Small intestine (tissue), 7 donors: ENCODE measurements around the gene ELF1. TPM values are rescaled to one million over a fixed set of nuclear protein-coding genes. Genes with fewer than 3 reads are reported as not detected.
A peak's percentile ranks its signal among the peaks of the same experiment; 100 is the strongest.
"Not testable (repeated sequence)": the region's sequence is repeated elsewhere in the genome, so short reads cannot be mapped to it uniquely, and the experiment has no call there.

Source experiments
- DNase-seq, 2 donors: peaks; one replicate each; pipeline versions ENCODE4 v3.0.0 to v3.0.0-alpha.2; 2013
- FAIRE-seq: peaks from 2 replicates; lab custom pipeline; 2012; peaks lifted over from hg19 to GRCh38; lab: Jason Lieb, UNC
- H3K27ac ChIP-seq, 3 donors: one replicate each; pipeline ENCODE4 v1.5.1; 2013; ENCODE audit warnings: low read length in 2 of 3, mild to moderate bottlenecking in 2 of 3, control low read depth in 1 of 3, inconsistent platforms in 1 of 3, low read depth in 1 of 3, moderate library complexity in 1 of 3
- H3K27me3 ChIP-seq, 3 donors: one replicate each; pipeline ENCODE4 v1.6.1; 2013; ENCODE audit warnings: low read length in 3 of 3, inconsistent platforms in 1 of 3; ENCODE audit not compliant: control insufficient read depth in 3 of 3, insufficient read depth in 3 of 3
- H3K36me3 ChIP-seq, 3 donors: one replicate each; pipeline ENCODE4 v1.6.1; 2013; ENCODE audit warnings: low read length in 3 of 3, inconsistent platforms in 1 of 3, low read depth in 1 of 3, mild to moderate bottlenecking in 1 of 3, moderate library complexity in 1 of 3; ENCODE audit not compliant: control insufficient read depth in 3 of 3, insufficient read depth in 2 of 3
- H3K4me1 ChIP-seq, 3 donors: one replicate each; pipeline ENCODE4 v1.6.1; 2013; ENCODE audit warnings: low read length in 2 of 3, inconsistent platforms in 1 of 3, low read depth in 1 of 3, mild to moderate bottlenecking in 1 of 3, moderate library complexity in 1 of 3; ENCODE audit not compliant: control insufficient read depth in 3 of 3, insufficient read depth in 2 of 3
- H3K4me3 ChIP-seq, 3 donors: one replicate each; pipeline ENCODE4 v1.5.1; 2013; ENCODE audit warnings: low read length in 3 of 3, control low read depth in 1 of 3, inconsistent platforms in 1 of 3, low read depth in 1 of 3, mild to moderate bottlenecking in 1 of 3, moderate library complexity in 1 of 3
- H3K9me3 ChIP-seq, 2 donors: one replicate each; pipeline ENCODE4 v1.6.1; 2013; ENCODE audit warnings: low read depth in 1 of 2, low read length in 1 of 2; ENCODE audit not compliant: control insufficient read depth in 2 of 2, insufficient read depth in 1 of 2
- WGBS, 3 donors: extraction: QIAGEN DNeasy Blood & Tissue Kit; methylation state at CpG; one replicate each; pipeline ENCODE4 v1.1.7; 2013; 5-methylcytosine and 5-hydroxymethylcytosine counted together
- polyA plus RNA-seq, 4 donors: library from polyadenylated mRNA; stranded (reverse) in 3 of 4; unstranded in 1 of 4; fragments of 200-250 nt in 3 of 4; fragments of 120-200 nt in 1 of 4; gene quantifications; one replicate each; pipeline versions ENCODE4 v1.2.1 to v1.2.3, GENCODE V29; 2013
- donor health status: healthy with polysubstance abuse.
- donor health status: control.
- donor health status: control.
- donor health status: Bipolar disorder and iron deficiency.
- donor health status: healthy.

Gene ELF1
- polyA plus RNA-seq, 4 donors = 34.3 to 91.3 (median 39.4) TPM

- peaks cover 0 to 3% (median 0%) of the 10 kb centered on the region in 3 donors for H3K4me1 ChIP-seq
- no peak overlapping the region for H3K27ac ChIP-seq
- FAIRE-seq = no peak
- no peaks in the 10 kb centered on the region for H3K9me3 ChIP-seq
- WGBS, 3 donors = 88 to 90% (median 89%) methylated on average over 6 of the region's 6 CpGs
- no peaks in the 10 kb centered on the region for H3K27me3 ChIP-seq
- H3K4me3 ChIP-seq = no peak overlapping the region
- peaks cover 8 to 28% (median 21%) of the 10 kb centered on the region in 3 donors for H3K36me3 ChIP-seq
- DNase-seq = no peak
These were observed 78.3 kb downstream of the ELF1 start for GRCh38 chr13:40940841-40941240.

DNA sequence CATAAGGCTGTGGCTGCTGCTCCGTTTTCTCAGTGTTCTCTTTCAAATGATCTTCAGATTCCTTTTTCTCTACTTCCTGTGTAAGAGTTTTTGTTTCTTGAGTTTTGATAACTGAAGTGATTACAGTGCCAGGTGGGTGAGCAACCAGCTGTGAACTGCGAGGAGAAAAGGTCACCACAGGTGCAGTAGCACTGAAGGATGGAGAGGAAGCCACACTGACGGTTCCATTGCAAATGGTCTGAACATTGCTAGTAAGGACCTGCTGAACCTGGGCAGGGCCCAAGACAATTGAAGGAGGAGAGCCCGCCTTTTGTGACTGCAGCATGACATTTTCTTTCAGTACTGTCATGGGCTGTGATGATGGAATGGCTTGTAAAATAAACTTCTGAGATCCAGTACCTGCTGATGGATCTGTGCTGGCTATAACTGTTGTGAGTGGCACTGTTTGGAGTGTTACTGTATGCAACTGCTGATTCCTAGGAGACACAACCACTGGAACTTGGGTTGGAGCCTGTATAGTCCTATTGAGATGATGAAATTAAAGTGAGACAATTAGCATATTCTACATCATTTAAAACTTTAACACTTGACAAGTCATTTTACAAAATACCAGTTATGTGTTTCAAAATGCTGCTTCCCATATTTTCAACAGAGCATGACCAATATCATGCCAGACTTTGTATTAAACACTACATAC is 85.5 kb downstream of the ELF1 start:
- Histone ChIP-seq H3K4me1 (no peaks in the 10 kb centered on the region), H3K9me3 (no peaks in the 10 kb centered on the region), H3K27me3 (no peaks in the 10 kb centered on the region), H3K27ac (no peak overlapping the region), H3K36me3 (peaks cover 4 to 39% (median 21%) of the 10 kb centered on the region in 3 donors), H3K4me3 (no peak overlapping the region)
- 72 to 79% (median 77%) methylated on average over 4 of the region's 4 CpGs for WGBS, 3 donors
- no peak for DNase-seq
- no peak for FAIRE-seq

GRCh38 chr13:40932252-40932651 is 86.9 kb downstream of the ELF1 start:
- FAIRE-seq = peak; percentile 19
- 81 to 93% (median 90%) methylated on average over 2 of the region's 2 CpGs for WGBS, 3 donors
- no peak overlapping the region for H3K4me3 ChIP-seq

DNA sequence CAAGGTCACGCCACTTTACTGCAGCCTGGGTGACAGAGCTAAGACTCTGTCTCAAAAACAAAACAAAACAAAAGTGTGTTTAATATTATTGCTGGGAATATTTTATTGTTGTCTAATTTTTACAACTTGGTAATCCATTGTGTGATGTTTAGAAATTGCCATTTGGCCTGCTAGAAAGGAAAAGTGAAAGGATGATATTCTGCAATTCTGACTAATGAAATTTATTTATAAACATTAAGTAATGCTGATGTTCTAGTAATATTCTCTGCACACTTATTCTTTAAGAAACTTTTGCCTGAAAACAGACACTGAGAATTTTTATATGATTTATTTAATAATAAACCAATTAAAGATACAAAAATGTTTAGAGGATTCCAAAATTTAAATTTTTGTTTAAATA is 87.4 kb downstream of the ELF1 start:
- no peaks in the 10 kb centered on the region for H3K4me1 ChIP-seq
- DNase-seq (no peak), FAIRE-seq (peak; percentile 30)
- no peak overlapping the region for H3K27ac ChIP-seq
- H3K36me3 ChIP-seq = peaks cover 4 to 37% (median 18%) of the 10 kb centered on the region in 3 donors
- H3K4me3 ChIP-seq = no peak overlapping the region
- no peaks in the 10 kb centered on the region for H3K9me3 ChIP-seq
- H3K27me3 ChIP-seq = no peaks in the 10 kb centered on the region
- WGBS, 3 donors = 13 to 98% (median 68%) methylated on average over 1 of the region's 1 CpG

More at GRCh38 chr13:40932252-40932651, 86.9 kb downstream of the ELF1 start:
- H3K27ac ChIP-seq = no peak overlapping the region
- no peaks in the 10 kb centered on the region for H3K4me1 ChIP-seq
- no peaks in the 10 kb centered on the region for H3K9me3 ChIP-seq
- no peaks in the 10 kb centered on the region for H3K27me3 ChIP-seq
- H3K36me3 ChIP-seq = peaks cover 4 to 38% (median 18%) of the 10 kb centered on the region in 3 donors
- DNase-seq = no peak

DNA sequence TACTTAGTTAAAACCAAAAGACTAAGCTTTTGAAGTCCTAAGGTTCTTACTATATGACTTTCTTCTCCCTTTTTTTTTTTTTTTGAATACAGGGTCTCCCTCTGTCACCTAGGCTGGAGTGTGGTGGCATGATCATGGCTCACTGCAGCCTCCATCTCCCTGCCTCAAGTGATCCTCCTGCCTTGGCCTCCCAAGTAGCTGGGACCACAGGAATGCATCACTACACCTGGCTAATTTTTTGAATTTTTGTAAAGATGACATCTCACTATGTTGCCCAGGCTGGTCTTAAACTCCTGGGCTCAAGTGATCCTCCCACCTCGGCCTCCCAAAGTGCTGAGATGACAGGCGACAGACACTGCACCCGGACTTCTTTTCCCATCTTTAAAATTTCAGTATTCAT is 89.2 kb downstream of the ELF1 start:
- DNase-seq, H3K27me3 ChIP-seq, H3K27ac ChIP-seq, H3K4me3 ChIP-seq, FAIRE-seq, H3K4me1 ChIP-seq, H3K9me3 ChIP-seq: not testable (repeated sequence)
- WGBS, 3 donors = 98 to 100% (median 98%) methylated on average over 3 of the region's 3 CpGs
- peaks cover 4 to 36% (median 15%) of the 10 kb centered on the region in 3 donors for H3K36me3 ChIP-seq

GRCh38 chr13:40928980-40929379 is 90.1 kb downstream of the ELF1 start:
- H3K27ac ChIP-seq = no peak overlapping the region
- no peaks in the 10 kb centered on the region for H3K27me3 ChIP-seq
- FAIRE-seq = no peak
- H3K9me3 ChIP-seq = no peaks in the 10 kb centered on the region
- H3K4me3 ChIP-seq = no peak overlapping the region
- peaks cover 4 to 33% (median 15%) of the 10 kb centered on the region in 3 donors for H3K36me3 ChIP-seq
- DNase-seq = no peak
- H3K4me1 ChIP-seq = no peaks in the 10 kb centered on the region
- 83 to 96% (median 93%) methylated on average over 3 of the region's 3 CpGs for WGBS, 3 donors

GRCh38 chr13:40927929-40928328 is 91.2 kb downstream of the ELF1 start:
- no peak for FAIRE-seq

DNA sequence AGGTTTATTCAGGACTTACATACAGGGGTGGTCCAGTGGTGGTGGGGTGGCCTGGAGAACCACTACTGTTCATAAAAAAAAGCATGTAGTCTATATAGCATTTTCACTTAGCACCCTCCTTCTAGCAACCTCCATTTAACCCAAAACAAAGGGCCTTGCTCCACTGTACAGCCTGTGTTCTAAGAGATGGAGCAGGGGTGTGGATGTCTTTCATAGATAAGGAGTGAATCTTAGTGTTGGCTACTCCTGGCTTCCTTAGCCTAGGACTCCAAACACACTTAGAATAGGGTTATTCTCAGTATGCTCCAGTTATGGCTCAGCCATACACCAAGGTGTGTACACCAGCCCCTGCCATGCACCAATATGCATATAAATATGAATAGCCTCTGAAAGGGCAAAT is 95.2 kb downstream of the ELF1 start:
- Histone ChIP-seq H3K36me3 (peaks cover 0 to 10% (median 0%) of the 10 kb centered on the region in 3 donors), H3K9me3 (no peaks in the 10 kb centered on the region), H3K4me3 (no peak overlapping the region), H3K27me3 (no peaks in the 10 kb centered on the region), H3K4me1 (peaks cover 0 to 7% (median 2%) of the 10 kb centered on the region in 3 donors), H3K27ac (no peak overlapping the region)
- FAIRE-seq (no peak), DNase-seq (no peak)

More at GRCh38 chr13:40927929-40928328, 91.2 kb downstream of the ELF1 start:
- H3K4me3 ChIP-seq = no peak overlapping the region
- no peaks in the 10 kb centered on the region for H3K9me3 ChIP-seq
- H3K27me3 ChIP-seq = no peaks in the 10 kb centered on the region
- DNase-seq = no peak
- no peak overlapping the region for H3K27ac ChIP-seq
- 92 to 97% (median 93%) methylated on average over 9 of the region's 9 CpGs for WGBS, 3 donors
- peaks cover 4 to 28% (median 7%) of the 10 kb centered on the region in 3 donors for H3K36me3 ChIP-seq
- peaks cover 0 to 2% (median 0%) of the 10 kb centered on the region in 3 donors for H3K4me1 ChIP-seq
